HG03095 (cell line): ENCODE measurements around the gene TIAM1.

Experiments used
- ATAC-seq: cut with Tn5 transposase; IDR thresholded peaks from one replicate; pipeline ENCODE4 v1.9.1; 2021; ENCODE audit warnings: moderate library complexity; ENCODE audit not compliant: unreplicated experiment

Gene TIAM1

DNA sequence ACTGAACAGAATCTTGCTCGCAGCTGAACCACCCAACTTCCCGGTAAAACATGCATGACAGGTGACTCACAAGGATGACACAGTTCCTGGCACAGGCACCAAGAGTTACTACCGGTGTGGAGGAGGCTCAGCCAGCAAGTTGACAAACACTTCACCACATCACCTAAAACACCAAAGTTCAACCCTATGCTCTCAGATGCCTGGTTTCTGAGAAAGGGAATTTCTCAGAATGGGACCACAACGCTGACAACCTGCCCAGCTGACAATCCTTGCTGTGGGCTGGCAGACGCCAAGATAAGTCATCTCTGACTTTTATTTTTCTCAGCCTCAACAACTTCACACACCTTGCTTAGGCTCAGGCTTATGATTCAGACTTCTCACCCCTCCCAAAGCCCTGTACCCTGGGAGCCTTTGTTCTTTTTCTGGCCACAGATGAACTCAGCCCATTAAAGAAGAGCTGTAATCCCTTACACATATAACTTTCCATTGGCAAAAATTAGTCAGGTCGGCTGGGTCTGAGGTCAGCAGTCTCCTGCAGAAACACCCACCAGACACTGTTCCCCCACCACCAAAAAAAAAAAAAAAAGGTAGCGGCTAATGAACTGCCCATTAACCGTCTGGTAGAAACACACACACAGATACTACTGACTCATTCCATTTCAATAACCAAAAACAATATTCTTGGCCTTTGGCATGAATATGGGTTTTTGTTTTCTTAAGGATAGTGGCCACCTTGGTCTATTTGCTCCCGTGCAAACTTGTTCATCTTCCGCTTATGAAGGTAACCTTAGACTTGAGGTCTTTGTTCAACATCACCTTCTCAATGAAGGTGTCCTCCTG lies 10.8 kb upstream of the TIAM1 start:
- no peak for ATAC-seq

DNA sequence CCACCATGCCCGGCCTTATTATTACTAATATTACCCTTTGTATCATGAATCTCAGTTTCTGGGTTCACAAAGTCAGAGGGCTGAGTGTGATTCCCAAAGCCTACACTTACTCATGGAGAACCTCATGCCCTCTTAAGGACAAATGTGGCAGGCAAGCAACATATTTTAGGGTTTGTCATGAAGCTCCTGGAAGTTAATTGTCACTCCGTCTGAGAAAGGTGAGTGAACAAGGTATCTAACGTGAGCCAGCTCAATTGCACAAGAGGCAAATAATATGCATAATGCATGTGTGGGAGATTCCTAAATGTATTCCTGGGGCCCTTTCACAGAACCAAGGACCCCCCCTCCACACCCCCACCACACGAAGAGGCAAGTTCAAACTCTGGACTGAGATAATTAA lies 10.1 kb upstream of the TIAM1 start:
- ATAC-seq, result no peak

DNA sequence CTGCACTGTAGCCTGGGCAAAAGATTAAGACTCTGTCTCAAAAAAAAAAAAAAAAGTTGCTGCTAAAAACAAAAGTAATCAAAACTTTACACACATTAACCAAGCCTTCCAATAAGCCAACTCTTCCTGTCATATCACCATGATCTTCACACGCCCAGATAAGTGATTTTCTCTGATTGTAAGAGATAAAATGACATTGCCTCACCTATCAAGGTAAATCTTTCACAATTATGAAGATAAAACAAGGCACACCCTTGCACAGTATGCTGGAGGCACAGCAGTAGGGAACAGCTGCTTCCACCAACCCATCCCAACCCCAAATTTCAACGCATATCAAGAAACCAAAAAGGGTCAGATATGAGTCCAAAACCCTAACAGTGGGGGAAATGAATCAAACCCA lies 8.8 kb upstream of the TIAM1 start:
- no peak for ATAC-seq

DNA sequence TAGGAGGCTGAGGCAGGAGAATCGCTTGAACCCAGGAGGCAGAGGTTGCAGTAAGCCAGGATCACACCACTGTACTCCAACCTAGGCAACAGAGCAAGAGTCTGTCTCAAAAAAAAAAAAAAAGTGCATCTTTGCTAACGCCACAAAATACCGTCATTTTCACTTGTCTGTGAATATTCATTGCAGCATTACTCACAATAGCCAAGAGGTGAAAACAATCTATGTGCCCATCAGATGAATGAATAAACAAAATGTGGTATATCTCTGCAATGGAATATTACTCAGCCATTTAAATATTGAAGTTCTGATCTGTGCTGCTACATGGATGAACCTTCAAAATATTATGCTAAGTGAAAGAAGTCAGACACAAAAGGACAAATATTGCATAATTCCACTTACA lies 7.9 kb upstream of the TIAM1 start:
- ATAC-seq, result no peak

DNA sequence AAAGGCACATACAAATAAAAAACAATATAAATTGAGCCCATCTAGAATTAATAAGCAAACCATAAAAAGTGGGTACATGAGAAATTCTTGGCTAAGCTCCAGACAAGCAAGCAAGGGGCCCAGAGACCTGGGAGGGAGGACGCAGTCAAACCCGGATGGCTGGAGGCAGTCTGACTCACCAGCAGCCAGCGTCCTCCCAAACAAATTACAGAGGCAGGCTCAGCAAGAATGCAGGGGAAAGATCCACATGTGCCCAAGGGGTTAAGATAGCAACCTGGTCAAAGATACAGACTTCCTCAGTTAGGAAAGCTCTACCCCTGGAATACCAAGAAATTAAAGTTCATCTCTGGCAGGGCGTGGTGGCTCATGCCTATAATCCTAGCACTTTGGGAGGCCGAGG lies 7.4 kb upstream of the TIAM1 start:
- ATAC-seq, result no peak

DNA sequence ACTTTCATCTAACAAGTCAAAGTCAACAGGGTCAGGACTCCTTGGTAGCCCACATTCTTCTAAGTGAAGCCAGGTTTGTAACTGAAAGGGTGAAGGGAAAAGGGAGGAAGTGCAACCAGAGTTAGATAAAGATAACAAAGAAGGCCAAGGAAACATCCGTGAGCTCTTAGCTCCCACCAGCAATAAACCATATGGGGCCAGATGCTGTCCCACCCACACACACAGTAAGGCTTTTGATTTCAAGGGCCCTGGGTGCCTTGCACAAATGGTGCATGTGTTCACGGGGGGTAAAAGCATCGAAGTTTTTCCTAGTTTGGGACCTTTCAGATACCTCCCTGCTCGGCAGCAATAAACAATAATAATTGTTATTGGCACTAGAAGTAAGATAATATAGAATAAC lies 5.1 kb upstream of the TIAM1 start:
- ATAC-seq, result no peak

DNA sequence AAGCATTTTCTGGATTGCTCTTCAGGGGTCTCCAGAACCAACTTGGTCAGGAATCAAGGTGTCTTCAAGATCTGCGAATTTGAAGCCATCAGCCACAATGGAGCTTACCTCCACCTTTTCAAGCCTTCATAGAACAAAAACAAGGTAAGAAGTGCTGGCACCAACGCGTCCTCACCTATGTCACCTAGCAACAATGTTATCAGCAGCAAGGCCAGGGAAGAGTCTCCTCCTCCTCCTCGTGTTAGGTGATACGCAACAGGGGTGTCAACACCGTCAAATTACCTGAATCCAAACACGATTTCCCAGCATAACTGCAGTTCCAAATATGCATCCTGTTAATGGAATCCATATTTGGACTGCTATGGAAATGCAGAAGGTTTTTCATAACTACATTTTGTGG lies 4.1 kb upstream of the TIAM1 start:
- ATAC-seq, result no peak

DNA sequence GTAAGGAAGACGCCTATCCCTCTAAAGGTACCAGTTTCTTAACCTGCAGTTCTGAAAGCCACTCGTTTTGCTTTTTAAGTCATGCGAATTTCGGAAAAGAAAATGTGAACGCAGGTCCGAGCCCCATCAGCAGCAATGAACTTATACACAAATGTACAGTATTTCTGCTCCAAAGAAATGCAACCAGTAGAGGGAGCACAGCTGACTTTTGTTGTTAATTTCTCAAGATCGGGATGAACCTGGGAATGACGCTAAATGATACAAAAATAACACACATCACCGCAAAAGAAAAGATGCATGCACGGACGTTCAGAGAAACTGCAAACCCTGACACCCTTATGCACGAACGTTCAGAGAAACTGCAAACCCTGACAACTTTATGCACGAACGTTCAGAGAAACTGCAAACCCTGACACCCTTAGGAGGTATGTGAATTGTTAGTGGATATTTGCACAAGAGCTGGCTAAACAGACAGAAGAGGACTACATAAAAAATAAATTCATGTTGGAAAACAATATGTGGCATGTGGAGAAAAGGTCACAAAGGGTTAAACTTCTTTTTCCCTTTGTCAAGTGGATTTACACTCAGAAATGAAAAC lies 3.5 kb upstream of the TIAM1 start:
- no peak for ATAC-seq

DNA sequence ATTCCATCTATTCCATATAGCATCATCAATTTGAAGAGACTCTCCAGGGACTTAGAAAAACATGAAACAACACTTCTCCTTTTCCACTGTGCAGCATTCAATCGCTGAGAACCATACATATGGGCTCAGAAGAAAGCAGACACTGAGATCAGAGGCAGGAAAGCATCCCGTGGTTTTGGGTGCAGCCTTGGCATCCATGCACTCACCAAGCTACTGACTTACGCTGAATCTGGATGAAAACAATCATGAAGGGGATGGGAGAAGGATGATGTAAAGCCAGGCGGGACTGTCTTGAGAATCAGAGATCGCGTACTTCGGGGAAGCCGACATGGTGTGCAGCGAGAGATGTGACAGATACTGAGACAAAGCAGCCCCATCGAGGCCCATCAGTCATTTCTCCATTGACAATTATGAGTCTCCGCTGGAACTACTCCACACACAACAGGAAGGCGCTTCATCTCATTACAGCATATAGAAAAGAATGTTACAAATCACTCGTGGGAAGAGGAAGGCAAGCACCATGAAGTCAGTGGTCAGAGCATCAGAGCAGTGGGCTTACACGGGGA lies 2.3 kb upstream of the TIAM1 start:
- no peak for ATAC-seq

DNA sequence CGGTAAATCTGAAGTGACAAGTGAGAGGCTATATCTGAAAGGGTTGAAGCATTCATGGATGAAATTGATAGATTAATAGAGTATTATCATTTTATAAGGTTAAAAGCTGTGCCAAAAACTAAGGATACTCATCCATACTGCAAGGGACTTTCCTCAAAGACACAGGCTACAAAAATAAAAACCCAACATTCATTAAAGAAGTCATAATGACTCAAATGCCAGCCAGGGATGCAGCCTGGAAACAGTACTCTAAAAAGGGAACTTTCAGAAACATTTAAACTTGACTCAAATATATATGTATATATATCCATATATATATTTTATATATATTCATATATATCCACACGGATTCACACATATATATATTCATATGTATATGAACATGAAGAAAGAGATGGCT lies 1.1 kb upstream of the TIAM1 start:
- no peak for ATAC-seq

DNA sequence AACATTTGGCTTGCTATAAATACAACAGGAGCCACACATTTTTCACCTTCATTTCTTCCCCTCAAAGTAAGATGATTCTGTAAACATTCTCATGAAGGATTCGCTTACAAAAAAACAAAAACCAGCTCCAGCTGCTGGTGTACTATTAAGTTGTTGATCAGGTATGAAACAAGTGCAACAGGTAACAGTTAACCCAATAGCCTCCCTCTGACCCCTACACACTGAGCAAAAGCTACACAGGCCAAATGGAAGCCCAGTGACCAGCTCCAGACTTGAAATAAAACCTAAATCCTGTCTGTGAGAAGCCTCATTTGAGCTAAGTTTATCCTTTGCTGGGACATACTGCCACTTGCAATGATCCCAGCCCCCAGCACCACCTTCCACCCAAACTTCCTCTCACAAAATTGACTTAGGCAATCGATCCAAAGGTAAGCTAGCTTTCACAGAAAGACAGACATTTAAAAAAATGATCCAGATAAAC lies 991 bp downstream of the TIAM1 start:
- ATAC-seq, result no peak

DNA sequence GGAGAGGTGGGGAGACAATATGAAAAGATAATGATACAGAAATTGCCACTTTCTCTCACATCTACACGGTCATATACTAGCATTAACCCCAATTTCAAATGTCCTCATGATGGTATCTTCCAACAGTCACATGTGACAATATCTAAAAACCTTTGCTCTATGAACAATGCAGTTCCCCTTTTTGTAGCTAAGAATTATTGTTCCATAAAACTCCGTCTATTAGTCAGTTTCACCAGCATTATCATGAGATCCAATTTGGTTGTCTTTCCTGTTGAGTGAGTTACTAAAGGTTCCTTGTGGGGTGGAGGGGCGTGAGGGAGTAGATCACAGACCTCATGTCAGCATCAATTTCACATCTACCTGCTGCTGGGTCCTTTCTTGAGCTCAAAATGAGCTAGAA lies 1.7 kb downstream of the TIAM1 start:
- no peak for ATAC-seq

DNA sequence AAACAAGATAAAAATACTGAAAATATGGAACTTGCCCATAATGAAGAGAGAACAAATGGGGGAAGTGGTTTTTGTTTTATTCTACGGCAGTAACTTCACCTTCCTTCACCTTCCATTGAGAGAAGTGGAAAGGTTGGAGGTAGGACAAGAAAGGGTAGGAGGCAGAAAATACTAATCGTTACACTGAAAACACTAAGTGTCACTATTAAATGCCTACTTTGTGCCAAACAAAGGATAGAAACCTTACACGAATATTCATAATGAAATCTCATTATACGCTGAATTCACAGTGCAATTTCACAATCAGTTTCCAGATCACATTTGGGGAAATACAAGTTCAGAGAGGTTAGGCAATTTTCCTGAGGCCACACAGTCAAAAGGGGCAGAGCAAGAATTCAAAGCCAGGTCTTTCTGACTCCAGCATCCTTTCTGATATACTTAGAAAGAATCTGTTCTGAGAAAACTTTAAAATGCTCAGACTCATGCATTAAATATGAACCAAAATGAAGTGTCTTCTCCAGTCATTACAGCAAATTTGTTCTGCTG lies 3.0 kb downstream of the TIAM1 start:
- ATAC-seq, result no peak

DNA sequence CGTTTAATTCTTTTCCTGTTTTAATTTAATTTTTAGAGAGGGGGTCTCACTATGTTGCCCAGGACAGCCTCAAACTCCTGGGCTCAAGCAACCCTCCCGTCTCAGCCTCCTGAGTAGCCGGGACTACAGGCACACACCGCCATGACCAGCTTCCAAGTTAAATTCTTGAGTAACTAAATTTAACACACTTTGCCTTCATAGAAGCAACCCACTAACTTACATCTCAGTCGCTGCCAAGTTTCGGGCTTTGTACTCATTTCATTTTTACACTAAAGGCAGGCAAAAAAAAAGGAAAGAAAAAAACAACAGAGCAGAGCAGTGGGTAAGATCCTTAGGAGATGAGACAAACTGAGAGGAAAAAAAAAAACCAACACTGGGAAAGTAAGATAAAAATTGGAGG lies 3.5 kb downstream of the TIAM1 start:
- no peak for ATAC-seq

DNA sequence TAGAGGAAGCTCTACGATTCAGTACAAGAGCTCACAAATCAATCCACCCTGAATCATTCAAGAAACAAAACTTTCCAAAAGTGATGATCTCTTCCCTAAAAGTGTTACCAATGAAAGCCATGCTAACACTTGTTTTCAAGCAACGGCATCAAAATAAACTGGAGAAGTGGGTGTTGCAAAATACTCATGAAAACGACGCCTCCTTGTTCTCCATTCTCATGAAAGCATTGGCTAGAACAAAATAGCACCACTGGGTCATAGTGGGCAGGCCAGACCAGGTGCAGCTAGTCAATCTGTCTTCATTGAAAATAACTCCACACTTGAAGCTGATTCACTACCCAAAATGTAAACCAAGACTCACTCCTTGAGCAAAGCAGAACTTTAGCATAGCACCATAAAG lies 4.3 kb downstream of the TIAM1 start:
- ATAC-seq, result no peak

DNA sequence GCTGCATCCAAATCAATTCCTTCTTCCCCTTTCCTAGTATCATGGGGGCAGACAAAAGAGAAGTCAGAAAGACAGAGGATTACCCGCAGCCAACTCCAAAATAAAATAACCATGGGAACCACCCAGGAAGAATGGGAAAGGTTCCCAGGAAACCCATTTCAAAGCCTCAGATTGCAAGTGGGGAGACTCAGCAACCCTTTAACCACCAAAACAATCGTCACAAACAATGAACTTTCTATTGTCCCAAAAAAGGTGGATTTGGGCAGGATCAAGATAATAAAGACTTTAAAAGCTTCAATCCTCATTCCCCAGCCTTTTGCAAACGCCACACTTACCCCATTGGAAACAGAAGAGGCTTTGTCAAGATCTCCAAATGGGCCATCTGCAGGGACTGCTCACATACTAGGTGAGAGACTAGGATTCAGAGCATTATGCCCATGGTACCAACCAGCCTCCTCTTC lies 5.1 kb downstream of the TIAM1 start:
- ATAC-seq, result no peak

DNA sequence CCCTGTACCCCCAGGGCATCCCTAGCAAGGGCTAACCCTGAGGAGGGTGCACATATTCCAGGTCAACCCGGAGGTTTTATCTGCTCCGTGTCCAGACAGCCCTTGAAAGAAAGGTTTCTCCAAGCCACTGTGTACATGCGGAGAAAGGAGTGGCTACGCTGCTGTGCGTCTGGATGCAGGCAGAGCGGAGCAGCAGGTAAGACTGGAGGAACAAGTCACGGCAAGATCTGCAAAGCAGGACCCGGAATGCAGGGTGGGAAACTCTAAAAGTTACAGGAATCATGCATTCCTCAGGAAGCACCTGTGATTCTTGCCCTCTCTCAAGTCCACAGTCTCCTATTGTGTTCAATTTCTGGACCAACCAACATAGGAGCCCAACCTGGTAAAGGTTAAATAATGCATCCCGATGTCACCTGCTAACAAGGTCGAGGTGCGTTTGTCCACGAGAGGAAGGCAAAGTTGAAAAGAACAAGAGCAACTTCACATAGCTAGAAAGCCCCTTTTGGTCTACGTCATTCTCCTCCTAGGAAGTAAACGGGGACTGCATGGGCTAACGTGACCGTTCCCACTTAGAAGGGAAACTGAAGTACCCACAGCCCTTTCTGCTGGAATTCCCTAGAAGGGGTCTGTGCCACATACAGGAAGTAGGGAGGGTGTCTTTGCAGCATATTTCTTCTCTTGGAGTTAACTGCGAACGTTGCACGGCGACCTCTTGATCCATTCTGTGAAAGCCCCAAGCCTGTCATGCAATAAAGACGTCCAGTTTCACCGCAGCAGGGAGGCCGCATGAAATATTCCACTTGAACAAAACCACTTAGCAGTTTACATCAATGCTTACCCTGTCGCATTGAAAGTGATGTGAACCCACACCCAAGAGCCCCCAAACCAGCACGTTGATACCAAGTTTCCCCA lies 5.8 kb downstream of the TIAM1 start:
- no peak for ATAC-seq

DNA sequence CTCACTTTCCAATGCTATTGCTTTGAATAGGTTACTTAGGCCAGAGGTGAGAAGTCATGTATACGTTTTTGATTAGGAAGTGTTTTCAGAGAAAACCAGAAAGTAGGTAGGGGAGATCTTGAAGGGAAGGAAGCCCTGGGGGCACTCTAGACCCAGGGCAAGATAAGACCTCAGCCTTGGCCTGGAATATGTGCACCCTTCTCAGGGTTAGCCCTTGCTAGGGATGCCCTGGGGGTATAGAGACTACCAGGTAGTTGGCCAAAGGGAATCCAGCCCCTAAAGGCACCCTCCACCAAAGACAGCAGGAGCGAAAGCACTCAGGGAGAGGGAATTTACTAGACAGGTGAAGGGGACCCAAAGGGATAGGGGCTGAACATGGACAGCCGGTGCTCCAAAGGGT lies 7.0 kb downstream of the TIAM1 start:
- no peak for ATAC-seq

DNA sequence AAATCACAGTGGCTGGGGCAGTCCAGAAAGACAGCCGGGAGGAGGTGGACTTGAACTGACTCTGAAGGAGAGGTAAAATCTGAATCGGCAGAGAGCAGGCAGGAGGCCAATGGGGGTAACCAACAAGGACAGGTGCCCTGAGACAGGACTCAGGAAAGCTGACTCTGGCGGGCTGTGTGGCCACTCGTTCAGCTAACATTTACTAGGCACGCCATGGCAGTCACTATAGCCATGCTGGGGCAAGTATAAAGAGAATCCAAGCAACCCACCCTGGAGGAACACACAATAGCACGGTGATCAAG lies 7.4 kb downstream of the TIAM1 start:
- ATAC-seq, result no peak

DNA sequence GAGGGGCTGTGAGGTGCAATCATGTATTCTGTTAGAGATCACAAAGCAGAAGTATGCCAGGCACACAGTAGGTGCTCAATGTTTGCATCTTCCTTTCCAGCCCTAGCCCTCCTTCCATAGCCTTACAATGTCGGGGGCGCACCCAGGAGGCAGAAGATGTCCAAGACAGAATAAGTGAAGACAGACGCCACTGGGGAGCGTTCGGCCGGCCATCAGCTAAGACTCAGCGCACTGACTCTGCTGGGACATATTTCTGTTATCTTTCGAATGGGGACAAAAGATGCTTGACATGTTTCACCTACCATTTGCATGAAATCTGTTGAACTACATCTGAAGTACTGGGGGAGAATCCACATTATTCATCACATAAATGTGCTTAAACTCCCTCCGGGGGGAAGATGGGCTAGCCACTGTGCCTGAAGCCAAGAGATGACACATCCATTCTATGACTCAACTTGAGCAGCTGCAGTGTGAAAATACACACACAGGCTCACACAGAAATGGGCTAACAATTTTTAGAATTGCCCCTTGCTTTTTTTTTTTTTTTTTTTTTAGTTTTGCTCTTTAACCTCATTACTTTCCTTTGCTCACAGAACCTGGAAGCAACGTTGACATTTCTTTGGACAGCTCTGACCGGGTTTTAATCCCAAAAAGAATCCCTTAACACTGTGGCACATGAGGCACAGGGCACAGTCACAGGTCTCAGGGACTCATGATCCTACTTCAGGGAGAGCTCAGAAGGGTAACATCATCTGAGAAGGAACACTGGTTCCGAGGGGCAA lies 7.9 kb downstream of the TIAM1 start:
- ATAC-seq, result no peak
